Activated CD4-positive, alpha-beta T cell treated with anti-CD3 and anti-CD28 coated beads, Interleukin-2, amount 50 U/mL, for 48 hours (primary cell): ENCODE measurements around the gene ZDHHC17.

Source experiments
- DNase-seq, 2 experiments: peaks; one replicate each; pipeline ENCODE4 v3.0.0-alpha.2; 2020

ZDHHC17 gene

GRCh38 chr12:76836633-76837032 is 72.7 kb downstream of the ZDHHC17 start:
- no peak for DNase-seq

GRCh38 chr12:76847260-76847659 is 83.3 kb downstream of the ZDHHC17 start:
- no peak for DNase-seq

GRCh38 chr12:76848132-76848531 is 84.2 kb downstream of the ZDHHC17 start:
- DNase-seq, result no peak

- no peak for DNase-seq
These were observed 88.2 kb downstream of the ZDHHC17 start for GRCh38 chr12:76852106-76852505.

- no peak for DNase-seq
These were observed 91.4 kb downstream of the ZDHHC17 start for GRCh38 chr12:76855271-76855670.

GRCh38 chr12:76856018-76856644 is 92.2 kb downstream of the ZDHHC17 start:
- DNase-seq, result no peak

- DNase-seq, result no peak
These were observed 95.7 kb downstream of the ZDHHC17 start for GRCh38 chr12:76859611-76860010.

GRCh38 chr12:76860256-76860655 is 96.3 kb downstream of the ZDHHC17 start:
- no peak for DNase-seq

GRCh38 chr12:76863005-76863670 is 99.2 kb downstream of the ZDHHC17 start:
- no peak for DNase-seq

- DNase-seq, result no peak
These were observed 99.9 kb downstream of the ZDHHC17 start for GRCh38 chr12:76863837-76864236.

- no peak for DNase-seq
These were observed 101.0 kb downstream of the ZDHHC17 start for GRCh38 chr12:76864791-76865400.

- DNase-seq, result no peak
These were observed 102.2 kb downstream of the ZDHHC17 start for GRCh38 chr12:76866151-76866567.

GRCh38 chr12:76866726-76867125 is 102.8 kb downstream of the ZDHHC17 start:
- no peak for DNase-seq

- no peak for DNase-seq
These were observed 107.2 kb downstream of the ZDHHC17 start for GRCh38 chr12:76871082-76871481.

GRCh38 chr12:76871742-76872141 is 107.8 kb downstream of the ZDHHC17 start:
- no peak for DNase-seq

- DNase-seq, result no peak
These were observed 108.5 kb downstream of the ZDHHC17 start for GRCh38 chr12:76872415-76872814.

GRCh38 chr12:76874027-76874426 is 110.1 kb downstream of the ZDHHC17 start:
- no peak for DNase-seq

- DNase-seq, result no peak
These were observed 110.7 kb downstream of the ZDHHC17 start for GRCh38 chr12:76874491-76875190.

- no peak for DNase-seq
These were observed 112.8 kb downstream of the ZDHHC17 start for GRCh38 chr12:76876696-76877229.

- DNase-seq, result peak; percentile 10
These were observed 114.4 kb downstream of the ZDHHC17 start for GRCh38 chr12:76878099-76878898.

- DNase-seq, result peak; percentile 78 to 84
These were observed 115.2 kb downstream of the ZDHHC17 start, which contains the start of gene CSRP2 for GRCh38 chr12:76878899-76879709. Gene CSRP2 (minus strand): TSS chr12:76879019. CDS start chr12:76866260, 12,759 bp downstream.
